Placental epithelial cell (primary cell): ENCODE data around the gene TARBP2. TPM values are rescaled to one million over a fixed set of nuclear protein-coding genes. Genes with fewer than 3 reads are reported as not detected.

ENCODE experiments used
- small RNA-seq: library from RNA; depleted of rRNA; stranded (forward); fragments of <200 nt; gene quantifications from one replicate; pipeline ENCODE3, GENCODE V24; 2012
- total RNA-seq: library from RNA; depleted of rRNA; stranded (reverse); fragments of >200 nt; gene quantifications from 2 replicates; pipeline ENCODE4 v1.2.3, GENCODE V29; 2012

The TARBP2 gene, protein sequence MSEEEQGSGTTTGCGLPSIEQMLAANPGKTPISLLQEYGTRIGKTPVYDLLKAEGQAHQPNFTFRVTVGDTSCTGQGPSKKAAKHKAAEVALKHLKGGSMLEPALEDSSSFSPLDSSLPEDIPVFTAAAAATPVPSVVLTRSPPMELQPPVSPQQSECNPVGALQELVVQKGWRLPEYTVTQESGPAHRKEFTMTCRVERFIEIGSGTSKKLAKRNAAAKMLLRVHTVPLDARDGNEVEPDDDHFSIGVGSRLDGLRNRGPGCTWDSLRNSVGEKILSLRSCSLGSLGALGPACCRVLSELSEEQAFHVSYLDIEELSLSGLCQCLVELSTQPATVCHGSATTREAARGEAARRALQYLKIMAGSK
- 58.5 and 97.3 TPM in 2 replicates for total RNA-seq

DNA sequence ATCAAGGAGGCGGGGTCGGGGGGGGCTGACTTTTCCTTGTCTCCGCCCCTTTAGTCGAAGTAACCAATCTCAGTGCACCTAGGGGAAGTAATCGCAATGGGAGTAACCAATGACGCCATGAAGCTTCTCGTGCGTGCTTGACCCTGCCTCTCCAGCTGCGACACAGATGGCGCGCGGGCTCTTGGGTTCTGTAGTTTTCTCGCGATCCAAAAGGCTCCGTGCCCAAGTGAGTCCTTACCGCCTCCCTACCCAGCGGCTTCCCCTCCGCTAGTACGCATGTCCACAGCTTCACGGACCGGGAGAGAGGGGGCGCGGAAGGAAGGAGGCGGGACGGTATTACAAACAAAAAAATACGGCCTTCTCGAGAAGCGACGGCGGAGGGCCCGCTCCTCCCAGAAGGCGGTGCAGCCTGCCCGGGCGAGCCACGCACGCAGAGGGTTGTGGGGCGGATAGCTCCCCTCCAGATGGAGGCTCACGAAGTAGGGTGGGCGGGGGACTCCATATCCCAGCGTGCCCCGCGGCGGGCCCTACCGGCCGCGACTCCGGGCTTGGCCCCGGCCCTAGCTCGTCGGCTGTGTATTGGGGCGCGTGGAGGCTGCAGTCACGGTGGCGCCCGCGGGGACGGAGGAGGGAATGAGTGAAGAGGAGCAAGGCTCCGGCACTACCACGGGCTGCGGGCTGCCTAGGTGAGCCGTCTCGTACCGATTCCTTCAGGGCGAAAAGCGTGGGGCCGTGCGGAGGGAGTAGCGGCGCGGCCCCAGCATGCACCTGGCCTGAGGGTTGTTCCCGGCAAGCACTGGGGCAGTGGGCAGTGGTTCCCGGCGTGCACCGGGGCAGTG, at the start of gene TARBP2:
TARBP2 (plus strand) TSS at position 508 of the 839 bp plus-strand sequence; CDS start at position 634, 126 bp downstream.

DNA sequence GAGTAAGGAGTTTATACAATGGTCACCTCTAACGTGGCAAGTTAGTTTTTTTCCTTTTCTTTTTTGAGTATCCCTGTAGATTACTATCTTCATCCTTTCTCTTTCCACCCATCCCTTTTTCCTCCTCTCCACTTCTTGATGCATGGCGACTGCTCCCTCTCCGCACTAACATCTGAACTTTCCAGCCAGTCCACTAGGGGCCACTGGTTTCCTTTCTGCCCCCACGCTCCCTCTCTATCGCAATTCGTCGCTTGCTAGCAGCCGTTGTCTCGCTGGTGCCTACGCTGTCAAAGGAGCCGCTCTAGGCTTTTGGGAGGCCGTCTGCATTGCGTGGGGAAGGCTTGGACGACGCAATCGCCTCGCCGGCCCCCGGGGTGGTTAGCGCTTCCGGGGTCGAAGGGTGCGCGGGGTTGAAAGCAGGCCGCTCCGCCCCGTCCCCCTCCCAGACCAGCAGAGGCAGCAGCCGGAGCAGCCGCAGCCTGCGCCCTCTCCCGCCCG, 49.4 kb upstream of the TARBP2 start, which contains the start of gene PCBP2:
PCBP2 (plus strand) TSS at position 442 of the 498 bp plus-strand sequence. CDS start 2,699 bp downstream, outside the sequence.

DNA sequence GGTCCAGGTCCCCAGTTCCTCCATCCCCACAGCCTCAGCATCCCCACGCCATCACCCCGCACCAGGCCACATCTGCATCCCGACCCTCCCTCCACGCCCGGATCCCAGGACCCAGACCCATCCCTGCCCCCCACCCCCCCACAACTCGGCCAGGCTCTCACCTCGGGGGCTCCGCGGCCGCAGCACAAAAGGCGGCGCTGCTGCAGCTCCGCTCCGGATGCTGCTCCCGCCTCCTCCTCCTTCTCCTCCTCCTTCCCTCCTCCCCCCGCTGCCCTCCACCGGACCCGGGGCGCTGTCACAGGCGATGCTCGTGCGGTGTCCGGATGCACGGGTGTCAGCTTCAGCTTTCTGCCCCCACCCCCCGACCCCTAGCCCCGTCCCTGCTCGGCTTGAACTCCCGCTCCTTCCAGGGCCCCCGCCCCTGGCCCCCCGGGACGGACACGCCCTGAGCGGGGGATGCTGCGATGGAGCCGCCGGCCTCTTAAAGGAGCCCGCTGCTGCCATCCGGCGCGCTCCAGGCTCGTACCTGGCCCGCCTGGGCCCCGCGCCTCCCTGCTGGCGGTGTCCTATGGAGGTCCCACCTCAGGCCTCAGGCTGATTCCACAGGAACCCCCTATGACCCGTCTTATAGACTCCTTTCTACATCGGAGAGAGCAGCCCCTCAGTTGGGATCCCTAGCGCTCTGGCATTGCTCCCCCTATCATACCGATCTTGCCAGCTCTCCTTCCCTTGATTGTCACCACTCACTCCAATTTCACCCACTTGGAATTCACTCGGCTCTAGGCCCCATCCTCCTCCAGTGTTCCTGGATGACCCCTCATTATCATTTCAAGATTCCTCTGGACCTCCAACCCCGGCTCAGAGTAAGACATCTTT, 1.6 kb upstream of the TARBP2 start, which contains the start of gene MAP3K12:
MAP3K12 (minus strand) TSS at position 193 of the 876 bp plus-strand sequence. CDS start 12,067 bp downstream, outside the sequence.

DNA sequence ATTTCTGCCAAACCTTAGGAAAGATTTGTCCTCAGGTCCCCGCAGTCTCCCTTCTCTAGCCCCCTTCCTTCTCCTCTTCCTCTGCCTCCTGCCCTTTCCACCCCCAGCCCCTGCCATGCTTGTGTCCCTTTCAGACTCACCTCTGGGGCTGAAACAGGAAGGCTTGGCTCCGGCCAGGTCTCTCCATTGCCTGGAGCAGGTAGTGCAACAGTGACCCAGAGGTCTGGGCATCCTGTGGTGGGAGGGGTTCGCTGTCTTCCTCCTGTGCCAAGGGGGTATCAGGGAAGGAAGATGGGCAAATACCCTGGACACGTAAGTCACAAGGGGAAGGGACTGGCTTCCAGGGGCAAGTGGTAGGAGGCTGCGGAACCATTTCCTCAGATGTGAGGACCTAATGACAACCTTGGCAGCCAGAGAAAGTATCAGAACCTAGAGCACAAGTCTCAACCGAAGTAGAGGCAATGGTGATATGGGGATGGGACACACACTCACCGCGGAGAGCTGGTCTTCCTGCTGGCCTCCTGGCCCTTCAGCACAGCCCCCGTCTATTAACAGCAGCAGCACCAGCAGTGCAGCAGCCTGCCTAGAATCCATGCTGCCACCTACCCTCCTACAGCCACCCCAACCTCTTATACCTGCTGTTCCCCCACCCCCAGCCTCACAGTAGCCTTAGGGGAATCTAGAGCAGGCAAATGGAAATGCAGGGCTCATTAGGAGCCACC, 6.0 kb downstream of the TARBP2 start, which contains the start of gene NPFF:
NPFF (minus strand) TSS at position 604 of the 722 bp plus-strand sequence; CDS start at position 594, 10 bp downstream.

Small RNAs within 50 kb of the gene (small RNA-seq; reads per million reads assigned to genes)
- gene AC023509.3: not detected

Other genes with a start within 250 kb of the TARBP2 start
- gene ESPL1, start 233.0 kb upstream of the TARBP2 start, total RNA-seq: 7.7 and 9.8 TPM in 2 replicates
- gene PFDN5, start 205.7 kb upstream of the TARBP2 start, total RNA-seq: 210 and 446 TPM in 2 replicates
- gene MYG1, start 201.6 kb upstream of the TARBP2 start, total RNA-seq: 42.8 and 49.6 TPM in 2 replicates
- gene AAAS, start 179.7 kb upstream of the TARBP2 start, total RNA-seq: 53.0 and 64.9 TPM in 2 replicates
- not detected in 2 replicates for gene SP7, start 164.9 kb upstream of the TARBP2 start, total RNA-seq
- gene SP1, start 121.1 kb upstream of the TARBP2 start, total RNA-seq: 41.6 and 57.5 TPM in 2 replicates
- not detected in 2 replicates for gene AMHR2, start 77.4 kb upstream of the TARBP2 start, total RNA-seq
- gene PRR13, start 59.5 kb upstream of the TARBP2 start, total RNA-seq: 39.3 and 50.6 TPM in 2 replicates
- 315 and 399 TPM in 2 replicates for gene PCBP2, start 49.2 kb upstream of the TARBP2 start, total RNA-seq
- gene MAP3K12, start 1.8 kb upstream of the TARBP2 start, total RNA-seq: 13.4 and 34.5 TPM in 2 replicates
- gene NPFF, start 6.2 kb downstream of the TARBP2 start, total RNA-seq: not detected in 2 replicates
- 7.2 and 13.7 TPM in 2 replicates for gene ATF7, start 125.1 kb downstream of the TARBP2 start, total RNA-seq
- 149 and 189 TPM in 2 replicates for gene ATP5MC2, start 174.8 kb downstream of the TARBP2 start, total RNA-seq
- 129 and 188 TPM in 2 replicates for gene CALCOCO1, start 226.2 kb downstream of the TARBP2 start, total RNA-seq